K562 (cell line): ENCODE results near the gene ANAPC16. TPM values are rescaled to one million over a fixed set of nuclear protein-coding genes. Genes with fewer than 3 reads are reported as not detected.

Experiments used
- BRD9 ChIP-seq: fragments of 450-650 bp; IDR thresholded peaks from 2 replicates; pipeline ENCODE4 v1.6.1; 2018; ENCODE audit warnings: low read depth; ENCODE audit not compliant: partially characterized antibody
- CREBBP ChIP-seq: IDR thresholded peaks from one replicate; pipeline ENCODE4 v1.6.1; 2012; ENCODE audit warnings: low read depth, mild to moderate bottlenecking, control low read depth, inconsistent platforms, low read length
- GTF2A2 ChIP-seq: IDR thresholded peaks from 2 replicates; pipeline ENCODE4 v1.6.1; 2016; ENCODE audit warnings: mild to moderate bottlenecking, missing genetic modification characterization, missing compliant biosample characterization
- KLF6 ChIP-seq: fragments of 250-450 bp; sonication (Bioruptor Pico); IDR thresholded peaks from 2 replicates; pipeline ENCODE4 v1.4.0; 2020; ENCODE audit warnings: mild to moderate bottlenecking, moderate library complexity, borderline replicate concordance
- MCM2 ChIP-seq: fragments of 450-650 bp; IDR thresholded peaks from 2 replicates; pipeline ENCODE4 v1.6.1; 2017; ENCODE audit warnings: low read depth, mild to moderate bottlenecking
- MCM3 ChIP-seq: fragments of 450-650 bp; IDR thresholded peaks from 2 replicates; pipeline ENCODE4 v1.6.1; 2016
- MYBL2 ChIP-seq, 2 experiments: fragments of 450-650 bp in 1 of 2; sonication (generic) in 1 of 2; formaldehyde crosslinking in 1 of 2; IDR thresholded peaks; 2 replicates each; pipeline versions ENCODE4 v1.6.1 to v1.8.1; 2017 to 2022; ENCODE audit warnings: borderline replicate concordance in 1 of 2, inconsistent platforms in 1 of 2, low read depth in 1 of 2, mild to moderate bottlenecking in 1 of 2, missing genetic modification reagents in 1 of 2, moderate library complexity in 1 of 2
- NR1H2 ChIP-seq: sonication (generic); formaldehyde crosslinking; IDR thresholded peaks from 2 replicates; pipeline ENCODE4 v1.4.0; 2020; ENCODE audit warnings: mild to moderate bottlenecking, missing genetic modification reagents
- PHF8 ChIP-seq: fragments of 200-600 bp; sonication (generic); IDR thresholded peaks from 2 replicates; pipeline ENCODE4 v1.6.1; 2012; ENCODE audit warnings: mixed run types, mild to moderate bottlenecking, inconsistent platforms, low read length, moderate library complexity, borderline replicate concordance
- RBM14 ChIP-seq: fragments of 200-400 bp; formaldehyde crosslinking; IDR thresholded peaks from 2 replicates; pipeline ENCODE4 v1.6.1; 2018; ENCODE audit warnings: low read depth, mild to moderate bottlenecking, low read length, moderate library complexity, borderline replicate concordance; ENCODE audit not compliant: insufficient read depth
- SNRNP70 ChIP-seq: fragments of 200-400 bp; formaldehyde crosslinking; optimal IDR thresholded peaks from 2 replicates; pipeline ENCODE3; 2017; ENCODE audit warnings: low read depth, low read length
- SP1 ChIP-seq: sonication (generic); formaldehyde crosslinking; IDR thresholded peaks from 2 replicates; pipeline ENCODE4 v1.8.1; 2022; ENCODE audit warnings: mild to moderate bottlenecking, missing genetic modification reagents
- ZNF121 ChIP-seq: sonication (generic); formaldehyde crosslinking; conservative IDR thresholded peaks from 2 replicates; pipeline ENCODE4 v1.8.0; 2022; ENCODE audit warnings: missing genetic modification reagents
- ZNF76 ChIP-seq: fragments of 250-450 bp; sonication (Bioruptor Pico); IDR thresholded peaks from 2 replicates; pipeline ENCODE4 v1.4.0; 2020; ENCODE audit warnings: mild to moderate bottlenecking, moderate library complexity, borderline replicate concordance
- polyA plus RNA-seq, 8 experiments: library from polyadenylated mRNA; depleted of rRNA in 4 of 8; stranded (reverse) in 5 of 8; unstranded in 3 of 8; fragments of >200 nt; fragmentation: Nextera tagmentation in 2 of 8; fragmentation: Illumina TruSeq in 1 of 8; extraction: Ambion mirVana in 2 of 8; extraction: Trizol in 1 of 8; gene quantifications; 2 replicates each; pipeline versions ENCODE4 v1.2.1 to v1.2.3, GENCODE V29; 2011 to 2014; ENCODE audit warnings: inconsistent platforms in 1 of 8, missing spikeins in 1 of 8
- total RNA-seq, 7 experiments: library from RNA; depleted of rRNA in 6 of 7; stranded (reverse); fragments of >200 nt in 6 of 7; fragmentation: Illumina TruSeq in 2 of 7; extraction: Trizol in 2 of 7; gene quantifications; 2 replicates each; pipeline versions ENCODE4 v1.2.1 to v1.2.3, GENCODE V29; 2011 to 2021; ENCODE audit warnings: low replicate concordance in 1 of 7
- TF ChIP-seq, protein P1 (sequence below): fragments of 450-650 bp; formaldehyde crosslinking; IDR thresholded peaks from 2 replicates; pipeline ENCODE4 v1.4.0; 2020; ENCODE audit warnings: mild to moderate bottlenecking
- TF ChIP-seq, protein P2 (sequence below): fragments of 250-450 bp; sonication (Bioruptor Pico); IDR thresholded peaks from 2 replicates; pipeline ENCODE4 v1.8.0; 2021; ENCODE audit warnings: mild to moderate bottlenecking, moderate library complexity
- TF ChIP-seq, protein P3 (sequence below): fragments of 450-650 bp; IDR thresholded peaks from 2 replicates; pipeline ENCODE4 v1.6.1; 2017; ENCODE audit warnings: mild to moderate bottlenecking, moderate library complexity
- TF ChIP-seq, protein P4 (sequence below), 2 experiments: fragments of 450-650 bp; IDR thresholded peaks; 2 replicates each; pipeline ENCODE4 v1.6.1; 2016
- TF ChIP-seq, protein P5 (sequence below): sonication (generic); formaldehyde crosslinking; IDR thresholded peaks from 2 replicates; pipeline ENCODE4 v1.8.1; 2022; ENCODE audit warnings: missing genetic modification reagents

Gene ANAPC16
- total and polyA plus RNA-seq, 9 of the 15 experiments (the other 6 are each of a cell fraction or from before 2014, with no cell fraction given): 42.6 to 208 (median 108) TPM

DNA sequence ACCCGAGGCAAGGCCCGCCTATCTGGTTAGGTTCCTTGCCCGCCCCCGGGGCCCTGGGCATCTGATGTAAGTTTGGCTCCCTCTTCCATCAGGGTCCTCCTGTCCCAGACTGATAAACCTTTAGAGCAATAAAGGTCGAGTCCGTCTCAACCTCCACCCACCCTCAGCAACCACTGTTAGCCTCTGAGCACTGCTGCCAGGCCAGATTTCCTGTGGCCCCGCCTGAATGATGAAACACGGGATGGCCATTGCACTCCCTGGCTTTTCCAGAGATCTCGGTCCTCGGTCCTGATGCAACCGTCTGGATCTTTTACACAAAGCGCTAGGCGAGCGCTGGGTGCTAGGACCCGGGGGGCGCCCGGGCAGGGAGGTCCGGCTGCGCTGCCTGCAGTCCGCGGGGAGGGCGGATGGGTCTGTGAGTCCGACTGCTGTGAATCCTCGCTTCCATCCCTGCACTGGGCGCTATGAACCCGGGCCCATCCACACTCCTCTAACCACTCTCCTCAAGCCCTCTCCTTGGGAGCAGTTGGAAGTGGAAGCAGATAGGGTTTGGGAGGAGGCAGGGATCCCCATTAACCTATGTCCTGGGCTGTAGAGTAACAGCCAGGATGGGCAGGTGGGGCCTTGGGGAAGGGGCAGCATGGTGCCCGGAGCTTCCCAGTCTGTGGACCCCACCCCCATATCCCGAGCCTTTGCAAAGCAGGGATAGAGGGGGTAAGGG lies 57.0 kb downstream of the ANAPC16 start (continued):
- TF ChIP-seq SP1 (peak; percentile 91), BRD9 (no peak), SNRNP70 (no peak), MYBL2 (IDR thresholded peaks at IDR 0.05; ENCODE audit: low read depth) (no peak), MYBL2 (CRISPR knock-in tag; IDR thresholded peaks at IDR 0.05; ENCODE audit: borderline replicate concordance) (no peak), PHF8 (peak; percentile 21; the same call in 1 of the 2 replicates), GTF2A2 (tag) (peak; percentile 24; the same call in 1 of the 2 replicates), MCM3 (no peak), CREBBP (no peak), NR1H2 (CRISPR knock-in tag) (peak; percentile 98; the same call in 1 of the 2 replicates), RBM14 (peak; percentile 91; the same call in 1 of the 2 replicates), MCM2 (no peak), KLF6 (CRISPR knock-in tag) (peak; percentile 36; the same call in 1 of the 2 replicates), ZNF76 (CRISPR knock-in tag) (0 out of 2 replicates have a peak, but pooled peaks have one; percentile 6), ZNF121 (CRISPR knock-in tag) (no peak)
- TF ChIP-seq, protein P1, sequence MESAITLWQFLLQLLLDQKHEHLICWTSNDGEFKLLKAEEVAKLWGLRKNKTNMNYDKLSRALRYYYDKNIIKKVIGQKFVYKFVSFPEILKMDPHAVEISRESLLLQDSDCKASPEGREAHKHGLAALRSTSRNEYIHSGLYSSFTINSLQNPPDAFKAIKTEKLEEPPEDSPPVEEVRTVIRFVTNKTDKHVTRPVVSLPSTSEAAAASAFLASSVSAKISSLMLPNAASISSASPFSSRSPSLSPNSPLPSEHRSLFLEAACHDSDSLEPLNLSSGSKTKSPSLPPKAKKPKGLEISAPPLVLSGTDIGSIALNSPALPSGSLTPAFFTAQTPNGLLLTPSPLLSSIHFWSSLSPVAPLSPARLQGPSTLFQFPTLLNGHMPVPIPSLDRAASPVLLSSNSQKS (CRISPR knock-in tag): no peak
- TF ChIP-seq, protein P2, sequence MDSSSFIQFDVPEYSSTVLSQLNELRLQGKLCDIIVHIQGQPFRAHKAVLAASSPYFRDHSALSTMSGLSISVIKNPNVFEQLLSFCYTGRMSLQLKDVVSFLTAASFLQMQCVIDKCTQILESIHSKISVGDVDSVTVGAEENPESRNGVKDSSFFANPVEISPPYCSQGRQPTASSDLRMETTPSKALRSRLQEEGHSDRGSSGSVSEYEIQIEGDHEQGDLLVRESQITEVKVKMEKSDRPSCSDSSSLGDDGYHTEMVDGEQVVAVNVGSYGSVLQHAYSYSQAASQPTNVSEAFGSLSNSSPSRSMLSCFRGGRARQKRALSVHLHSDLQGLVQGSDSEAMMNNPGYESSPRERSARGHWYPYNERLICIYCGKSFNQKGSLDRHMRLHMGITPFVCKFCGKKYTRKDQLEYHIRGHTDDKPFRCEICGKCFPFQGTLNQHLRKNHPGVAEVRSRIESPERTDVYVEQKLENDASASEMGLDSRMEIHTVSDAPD: no peak
- TF ChIP-seq, protein P3, sequence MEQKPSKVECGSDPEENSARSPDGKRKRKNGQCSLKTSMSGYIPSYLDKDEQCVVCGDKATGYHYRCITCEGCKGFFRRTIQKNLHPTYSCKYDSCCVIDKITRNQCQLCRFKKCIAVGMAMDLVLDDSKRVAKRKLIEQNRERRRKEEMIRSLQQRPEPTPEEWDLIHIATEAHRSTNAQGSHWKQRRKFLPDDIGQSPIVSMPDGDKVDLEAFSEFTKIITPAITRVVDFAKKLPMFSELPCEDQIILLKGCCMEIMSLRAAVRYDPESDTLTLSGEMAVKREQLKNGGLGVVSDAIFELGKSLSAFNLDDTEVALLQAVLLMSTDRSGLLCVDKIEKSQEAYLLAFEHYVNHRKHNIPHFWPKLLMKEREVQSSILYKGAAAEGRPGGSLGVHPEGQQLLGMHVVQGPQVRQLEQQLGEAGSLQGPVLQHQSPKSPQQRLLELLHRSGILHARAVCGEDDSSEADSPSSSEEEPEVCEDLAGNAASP: no peak
- TF ChIP-seq, protein P4, sequence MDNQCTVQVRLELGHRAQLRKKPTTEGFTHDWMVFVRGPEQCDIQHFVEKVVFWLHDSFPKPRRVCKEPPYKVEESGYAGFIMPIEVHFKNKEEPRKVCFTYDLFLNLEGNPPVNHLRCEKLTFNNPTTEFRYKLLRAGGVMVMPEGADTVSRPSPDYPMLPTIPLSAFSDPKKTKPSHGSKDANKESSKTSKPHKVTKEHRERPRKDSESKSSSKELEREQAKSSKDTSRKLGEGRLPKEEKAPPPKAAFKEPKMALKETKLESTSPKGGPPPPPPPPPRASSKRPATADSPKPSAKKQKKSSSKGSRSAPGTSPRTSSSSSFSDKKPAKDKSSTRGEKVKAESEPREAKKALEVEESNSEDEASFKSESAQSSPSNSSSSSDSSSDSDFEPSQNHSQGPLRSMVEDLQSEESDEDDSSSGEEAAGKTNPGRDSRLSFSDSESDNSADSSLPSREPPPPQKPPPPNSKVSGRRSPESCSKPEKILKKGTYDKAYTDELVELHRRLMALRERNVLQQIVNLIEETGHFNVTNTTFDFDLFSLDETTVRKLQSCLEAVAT (IDR thresholded peaks at IDR 0.05): no peak
- TF ChIP-seq, protein P5, sequence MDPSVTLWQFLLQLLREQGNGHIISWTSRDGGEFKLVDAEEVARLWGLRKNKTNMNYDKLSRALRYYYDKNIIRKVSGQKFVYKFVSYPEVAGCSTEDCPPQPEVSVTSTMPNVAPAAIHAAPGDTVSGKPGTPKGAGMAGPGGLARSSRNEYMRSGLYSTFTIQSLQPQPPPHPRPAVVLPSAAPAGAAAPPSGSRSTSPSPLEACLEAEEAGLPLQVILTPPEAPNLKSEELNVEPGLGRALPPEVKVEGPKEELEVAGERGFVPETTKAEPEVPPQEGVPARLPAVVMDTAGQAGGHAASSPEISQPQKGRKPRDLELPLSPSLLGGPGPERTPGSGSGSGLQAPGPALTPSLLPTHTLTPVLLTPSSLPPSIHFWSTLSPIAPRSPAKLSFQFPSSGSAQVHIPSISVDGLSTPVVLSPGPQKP (CRISPR knock-in tag): no peak
